Keratinocyte (primary cell): Measurements from ENCODE around the gene FKTN.

Experiments used
- EZH2 ChIP-seq: IDR thresholded peaks from one replicate; pipeline ENCODE4 v1.6.1; 2012; ENCODE audit warnings: inconsistent platforms, mild to moderate bottlenecking, low read length, moderate library complexity
- TF ChIP-seq, protein P1 (sequence below), 3 experiments: IDR thresholded peaks in 1 of 3; conservative IDR thresholded peaks in 1 of 3; optimal IDR thresholded peaks in 1 of 3; 2 replicates in 2 of 3; 3 replicates in 1 of 3; pipeline versions ENCODE3 to v1.5.1; 2011; ENCODE audit warnings: low read length in 3 of 3, mild to moderate bottlenecking in 3 of 3, moderate library complexity in 2 of 3, control low read depth in 1 of 3, inconsistent platforms in 1 of 3; ENCODE audit not compliant: insufficient read depth in 2 of 3; ENCODE audit errors: extremely low read depth in 1 of 3

- TF ChIP-seq, protein P1, sequence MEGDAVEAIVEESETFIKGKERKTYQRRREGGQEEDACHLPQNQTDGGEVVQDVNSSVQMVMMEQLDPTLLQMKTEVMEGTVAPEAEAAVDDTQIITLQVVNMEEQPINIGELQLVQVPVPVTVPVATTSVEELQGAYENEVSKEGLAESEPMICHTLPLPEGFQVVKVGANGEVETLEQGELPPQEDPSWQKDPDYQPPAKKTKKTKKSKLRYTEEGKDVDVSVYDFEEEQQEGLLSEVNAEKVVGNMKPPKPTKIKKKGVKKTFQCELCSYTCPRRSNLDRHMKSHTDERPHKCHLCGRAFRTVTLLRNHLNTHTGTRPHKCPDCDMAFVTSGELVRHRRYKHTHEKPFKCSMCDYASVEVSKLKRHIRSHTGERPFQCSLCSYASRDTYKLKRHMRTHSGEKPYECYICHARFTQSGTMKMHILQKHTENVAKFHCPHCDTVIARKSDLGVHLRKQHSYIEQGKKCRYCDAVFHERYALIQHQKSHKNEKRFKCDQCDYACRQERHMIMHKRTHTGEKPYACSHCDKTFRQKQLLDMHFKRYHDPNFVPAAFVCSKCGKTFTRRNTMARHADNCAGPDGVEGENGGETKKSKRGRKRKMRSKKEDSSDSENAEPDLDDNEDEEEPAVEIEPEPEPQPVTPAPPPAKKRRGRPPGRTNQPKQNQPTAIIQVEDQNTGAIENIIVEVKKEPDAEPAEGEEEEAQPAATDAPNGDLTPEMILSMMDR (optimal IDR thresholded peaks at IDR 0.05 in 1 of 3, IDR thresholded peaks at IDR 0.05 in 1 of 3, conservative IDR thresholded peaks at IDR 0.05 in 1 of 3; ENCODE audit: extremely low read depth in 1 of 3, insufficient read depth in 2 of 3, low read length in 3 of 3): no peak
- no peak for TF ChIP-seq EZH2
These were observed 78.4 kb downstream of the FKTN start for GRCh38 chr9:105636331-105636730.
